ENCODE data around the gene KCNMA1. TPM values are rescaled to one million over a fixed set of nuclear protein-coding genes. Genes with fewer than 3 reads are reported as not detected.

The KCNMA1 gene
- total and polyA plus RNA-seq, 2 donors (not counting 1 experiment from before 2014, with no cell fraction given), result 0.82 to 3.1 TPM

DNA sequence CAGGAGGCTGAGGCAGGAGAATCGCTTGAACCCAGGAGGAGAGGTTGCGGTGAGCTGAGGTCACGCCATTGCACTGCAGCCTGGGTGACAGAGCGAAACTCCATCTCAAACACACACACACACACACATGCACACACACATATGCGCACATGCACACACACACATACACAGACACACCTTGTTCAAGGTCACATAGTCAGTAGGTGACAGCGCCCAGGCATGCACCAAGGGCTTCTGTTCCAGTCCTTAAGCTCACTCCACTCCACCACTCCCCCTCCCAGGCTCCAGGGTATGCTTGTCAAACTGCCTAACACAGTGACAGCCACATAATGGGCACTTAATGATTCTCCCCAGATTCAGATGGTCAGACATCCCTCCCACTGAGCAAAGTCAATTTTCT is 37.0 kb downstream of the KCNMA1 start:
- ChIA-PET CTCF (no interaction called here), POLR2A (no interaction called here)
- Histone ChIP-seq H3K9ac (ENCODE audit: low read length) (no peak overlapping the region), H3K27me3 (replicated peaks in 1 of 4; ENCODE audit: control extremely low read depth in 1 of 4, control insufficient read depth in 3 of 4, insufficient read depth in 4 of 4, low read length in 3 of 4) (no peaks in the 10 kb centered on the region), H3K79me2 (ENCODE audit: control insufficient read depth, insufficient read depth, low read length) (no peaks in the 10 kb centered on the region), H4K20me1 (ENCODE audit: control insufficient read depth, insufficient read depth, low read length, poor library complexity, severe bottlenecking) (no peaks in the 10 kb centered on the region), H3K9me3 (ENCODE audit: control extremely low read depth in 1 of 3, control insufficient read depth in 2 of 3, insufficient read depth in 1 of 3, low read length in 2 of 3) (no peaks in the 10 kb centered on the region), H3K4me1 (ENCODE audit: control insufficient read depth in 2 of 2, insufficient read depth in 2 of 2, low read length in 2 of 2) (peaks cover 18 to 28% of the 10 kb centered on the region in 2 donors), H3K4me3 (ENCODE audit: control extremely low read depth in 1 of 5, extremely low read depth in 1 of 5, insufficient read depth in 1 of 5, low read depth in 2 of 5, low read length in 4 of 5) (no peak overlapping the region), H3K27ac (ENCODE audit: low read length in 2 of 2) (no peak overlapping the region), H3K36me3 (replicated peaks in 1 of 2; ENCODE audit: control extremely low read depth in 1 of 2, control insufficient read depth in 1 of 2, extremely low read depth in 1 of 2, insufficient read depth in 2 of 2, low read length in 1 of 2) (no peaks in the 10 kb centered on the region), H3K4me2 (replicated peaks; ENCODE audit: low read depth, low read length, poor library complexity, severe bottlenecking) (no peak overlapping the region), H2AFZ (ENCODE audit: insufficient read depth, low read depth, low read length, poor library complexity, severe bottlenecking) (no peak overlapping the region)
- no peaks in the 10 kb centered on the region for H3K9me3 Mint-ChIP-seq (ENCODE audit: insufficient read depth)
- 98% methylated on average over 6 of the region's 6 CpGs for WGBS (ENCODE audit: insufficient coverage)
- DNase-seq (no peak), ATAC-seq (ENCODE audit: low read depth) (no peak)
- no peaks in the 10 kb centered on the region for H3K27me3 Mint-ChIP-seq
- no peak overlapping the region for H3K4me3 Mint-ChIP-seq
- H3K27ac Mint-ChIP-seq, result no peak overlapping the region
- intact Hi-C loops (cut with micrococcal nuclease), result no loop called here
- TF ChIP-seq EZH2 (IDR thresholded peaks at IDR 0.05; ENCODE audit: borderline replicate concordance, insufficient read depth, low read depth, low read length, poor library complexity, severe bottlenecking) (no peak), CTCF (IDR thresholded peaks at IDR 0.05) (no peak)
- peaks cover 26% of the 10 kb centered on the region for H3K4me1 Mint-ChIP-seq

GRCh38 chr10:77599651-77600050 is 38.0 kb downstream of the KCNMA1 start:
- intact Hi-C loops (cut with micrococcal nuclease), result no loop called here
- no peak overlapping the region for H3K4me3 Mint-ChIP-seq
- POLR2A ChIA-PET, result no interaction called here
- peaks cover 25% of the 10 kb centered on the region for H3K4me1 Mint-ChIP-seq
- CTCF ChIA-PET, result no interaction called here
- TF ChIP-seq EZH2 (IDR thresholded peaks at IDR 0.05; ENCODE audit: borderline replicate concordance, insufficient read depth, low read depth, low read length, poor library complexity, severe bottlenecking), result no peak
- no peak for TF ChIP-seq CTCF (IDR thresholded peaks at IDR 0.05)
- Histone ChIP-seq H3K36me3 (replicated peaks in 1 of 2; ENCODE audit: control extremely low read depth in 1 of 2, control insufficient read depth in 1 of 2, extremely low read depth in 1 of 2, insufficient read depth in 2 of 2, low read length in 1 of 2) (no peaks in the 10 kb centered on the region), H3K4me2 (replicated peaks; ENCODE audit: low read depth, low read length, poor library complexity, severe bottlenecking) (no peak overlapping the region), H3K4me3 (ENCODE audit: control extremely low read depth in 1 of 5, extremely low read depth in 1 of 5, insufficient read depth in 1 of 5, low read depth in 2 of 5, low read length in 4 of 5) (no peak overlapping the region), H3K4me1 (ENCODE audit: control insufficient read depth in 2 of 2, insufficient read depth in 2 of 2, low read length in 2 of 2) (peaks cover 18 to 25% of the 10 kb centered on the region in 2 donors), H3K27ac (ENCODE audit: low read length in 2 of 2) (no peak overlapping the region), H4K20me1 (ENCODE audit: control insufficient read depth, insufficient read depth, low read length, poor library complexity, severe bottlenecking) (no peaks in the 10 kb centered on the region), H3K27me3 (replicated peaks in 1 of 4; ENCODE audit: control extremely low read depth in 1 of 4, control insufficient read depth in 3 of 4, insufficient read depth in 4 of 4, low read length in 3 of 4) (no peaks in the 10 kb centered on the region), H2AFZ (ENCODE audit: insufficient read depth, low read depth, low read length, poor library complexity, severe bottlenecking) (no peak overlapping the region), H3K9me3 (ENCODE audit: control extremely low read depth in 1 of 3, control insufficient read depth in 2 of 3, insufficient read depth in 1 of 3, low read length in 2 of 3) (no peaks in the 10 kb centered on the region), H3K9ac (ENCODE audit: low read length) (no peak overlapping the region), H3K79me2 (ENCODE audit: control insufficient read depth, insufficient read depth, low read length) (no peaks in the 10 kb centered on the region)
- H3K27me3 Mint-ChIP-seq, result no peaks in the 10 kb centered on the region
- ATAC-seq (ENCODE audit: low read depth), result no peak
- no peak overlapping the region for H3K27ac Mint-ChIP-seq
- WGBS (ENCODE audit: insufficient coverage), result 92% methylated on average over 4 of the region's 4 CpGs
- H3K9me3 Mint-ChIP-seq (ENCODE audit: insufficient read depth), result no peaks in the 10 kb centered on the region
- DNase-seq, result no peak

All from B cell (primary cell).